ENCODE data around the gene SLC44A4.

DNA sequence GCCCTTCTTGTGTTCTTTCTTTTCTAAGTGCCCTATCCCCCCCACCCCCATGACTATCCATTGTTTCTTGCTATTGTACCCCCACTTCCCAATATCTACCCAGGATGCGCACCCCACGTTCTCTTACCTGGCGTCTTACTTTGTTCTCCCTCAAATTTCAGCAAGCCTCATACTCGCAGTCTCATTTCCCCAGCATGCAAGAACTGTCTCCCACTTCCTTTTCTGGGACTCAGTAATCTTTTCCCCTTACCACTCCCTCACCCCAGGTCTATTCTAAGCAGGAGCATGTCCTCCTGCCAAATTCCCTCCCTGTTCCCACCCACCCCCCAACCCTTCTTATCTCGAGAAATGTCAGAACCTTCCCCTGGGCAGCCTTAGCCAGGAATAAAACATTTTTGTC lies 20.4 kb upstream of the SLC44A4 start:
- TF ChIP-seq CTCF (IDR thresholded peaks at IDR 0.05): no peak
- no peak for TF ChIP-seq POLR2A (IDR thresholded peaks at IDR 0.05)
- TF ChIP-seq POLR2AphosphoS5 (IDR thresholded peaks at IDR 0.05): no peak
- no peak for TF ChIP-seq EP300 (IDR thresholded peaks at IDR 0.05)
